ENCODE measurements around the gene TTC27.
"Not testable (repeated sequence)": the region's sequence is repeated elsewhere in the genome, so short reads cannot be mapped to it uniquely, and the experiment has no call there.

Gene TTC27

GRCh38 chr2:32820088-32820487, 192.2 kb downstream of the TTC27 start:
- no peak for DNase-seq

GRCh38 chr2:32820701-32821100, 192.9 kb downstream of the TTC27 start:
- DNase-seq = no peak

- no peak for DNase-seq
Observed at GRCh38 chr2:32824070-32824809, 196.4 kb downstream of the TTC27 start.

- peak; percentile 51 for DNase-seq
Observed at GRCh38 chr2:32825291-32825712, 197.5 kb downstream of the TTC27 start.

- DNase-seq = no peak
Observed at GRCh38 chr2:32830196-32830595, 202.3 kb downstream of the TTC27 start.

GRCh38 chr2:32832821-32833220, 205.0 kb downstream of the TTC27 start:
- DNase-seq = no peak

- DNase-seq = no peak
Observed at GRCh38 chr2:32833709-32834108, 205.9 kb downstream of the TTC27 start.

- no peak for DNase-seq
Observed at GRCh38 chr2:32835148-32835547, 207.3 kb downstream of the TTC27 start.

- DNase-seq = no peak
Observed at GRCh38 chr2:32836933-32837332, 209.1 kb downstream of the TTC27 start.

GRCh38 chr2:32838418-32838817, 210.6 kb downstream of the TTC27 start:
- no peak for DNase-seq

GRCh38 chr2:32838949-32839348, 211.1 kb downstream of the TTC27 start:
- no peak for DNase-seq

- DNase-seq = no peak
Observed at GRCh38 chr2:32841931-32842898, 214.4 kb downstream of the TTC27 start.

- no peak for DNase-seq
Observed at GRCh38 chr2:32843699-32844098, 215.8 kb downstream of the TTC27 start.

- DNase-seq = no peak
Observed at GRCh38 chr2:32844253-32844652, 216.4 kb downstream of the TTC27 start.

- DNase-seq = not testable (repeated sequence)
Observed at GRCh38 chr2:32846274-32846673, 218.4 kb downstream of the TTC27 start.

- no peak for DNase-seq
Observed at GRCh38 chr2:32847734-32848133, 219.9 kb downstream of the TTC27 start.

GRCh38 chr2:32849456-32850194, 221.8 kb downstream of the TTC27 start:
- DNase-seq = no peak

- DNase-seq = no peak
Observed at GRCh38 chr2:32851777-32852439, 224.1 kb downstream of the TTC27 start.

GRCh38 chr2:32852856-32853255, 225.0 kb downstream of the TTC27 start:
- DNase-seq = peak; percentile 29

- no peak for DNase-seq
Observed at GRCh38 chr2:32856891-32857290, 229.0 kb downstream of the TTC27 start.

- DNase-seq = no peak
Observed at GRCh38 chr2:32858713-32859112, 230.9 kb downstream of the TTC27 start.

GRCh38 chr2:32860385-32860784, 232.5 kb downstream of the TTC27 start:
- no peak for DNase-seq

Data from DMS79 treated with DMSO at 0.1 percent for 48 hours (cell line).